ENCODE results near the gene ZNF736.

ZNF736 gene

GRCh38 chr7:64359543-64359942 lies 45.8 kb downstream of the ZNF736 start:
- DNase-seq (ENCODE audit: low read depth) = no peak
- TF ChIP-seq CTCF (IDR thresholded peaks at IDR 0.05; ENCODE audit: low read length, missing control alignments) = no peak
- H3K4me3 ChIP-seq (replicated peaks; ENCODE audit: low read depth, low read length) = no peak overlapping the region

GRCh38 chr7:64371116-64371515 lies 57.4 kb downstream of the ZNF736 start:
- TF ChIP-seq CTCF (IDR thresholded peaks at IDR 0.05; ENCODE audit: low read length, missing control alignments) = no peak
- H3K4me3 ChIP-seq (replicated peaks; ENCODE audit: low read depth, low read length) = no peak overlapping the region
- no peak for DNase-seq (ENCODE audit: low read depth)

GRCh38 chr7:64373017-64373416 lies 59.3 kb downstream of the ZNF736 start:
- no peak for DNase-seq (ENCODE audit: low read depth)
- no peak for TF ChIP-seq CTCF (IDR thresholded peaks at IDR 0.05; ENCODE audit: low read length, missing control alignments)
- no peak overlapping the region for H3K4me3 ChIP-seq (replicated peaks; ENCODE audit: low read depth, low read length)

- no peak for DNase-seq (ENCODE audit: low read depth)
- TF ChIP-seq CTCF (IDR thresholded peaks at IDR 0.05; ENCODE audit: low read length, missing control alignments) = no peak
- no peak overlapping the region for H3K4me3 ChIP-seq (replicated peaks; ENCODE audit: low read depth, low read length)
Measured at GRCh38 chr7:64400401-64400800, 86.6 kb downstream of the ZNF736 start.

Measured in fibroblast of pulmonary artery (primary cell).